WTC11 (cell line): ENCODE results near the gene GARIN1A.

Experiments used
- CREB1 ChIP-seq: sonication (generic); formaldehyde crosslinking; IDR thresholded peaks from 2 replicates; pipeline ENCODE4 v1.8.0; 2023; ENCODE audit warnings: mild to moderate bottlenecking, missing genetic modification reagents
- ELF4 ChIP-seq: sonication (generic); formaldehyde crosslinking; IDR thresholded peaks from 2 replicates; pipeline ENCODE4 v1.8.1; 2022; ENCODE audit warnings: low read depth, mild to moderate bottlenecking, moderate library complexity, missing genetic modification reagents
- ETV6 ChIP-seq: sonication (generic); formaldehyde crosslinking; IDR thresholded peaks from 2 replicates; pipeline ENCODE4 v1.8.1; 2022; ENCODE audit warnings: mild to moderate bottlenecking, missing genetic modification reagents
- NFE2L1 ChIP-seq: sonication (generic); formaldehyde crosslinking; IDR thresholded peaks from 2 replicates; pipeline ENCODE4 v1.8.1; 2023; ENCODE audit warnings: missing genetic modification reagents
- TCF7 ChIP-seq: sonication (generic); formaldehyde crosslinking; IDR thresholded peaks from 2 replicates; pipeline ENCODE4 v1.8.0; 2022; ENCODE audit warnings: mild to moderate bottlenecking, low read depth, missing genetic modification reagents, moderate library complexity
- TF ChIP-seq, protein P1 (sequence below): fragments of 200-600 bp; IDR thresholded peaks from 2 replicates; pipeline ENCODE4 v1.8.0; 2022; ENCODE audit warnings: antibody characterized with exemption
- TF ChIP-seq, protein P2 (sequence below): fragments of 250-450 bp; sonication (Bioruptor Pico); IDR thresholded peaks from 2 replicates; pipeline ENCODE4 v1.9.0; 2021; ENCODE audit warnings: mild to moderate bottlenecking
- TF ChIP-seq, protein P3 (sequence below): sonication (generic); formaldehyde crosslinking; conservative IDR thresholded peaks from 2 replicates; pipeline ENCODE4 v1.8.1; 2022; ENCODE audit warnings: mild to moderate bottlenecking, missing genetic modification reagents
- TF ChIP-seq, protein P4 (sequence below): sonication (generic); formaldehyde crosslinking; IDR thresholded peaks from 2 replicates; pipeline ENCODE4 v1.8.1; 2023; ENCODE audit warnings: mild to moderate bottlenecking, missing genetic modification reagents

DNA sequence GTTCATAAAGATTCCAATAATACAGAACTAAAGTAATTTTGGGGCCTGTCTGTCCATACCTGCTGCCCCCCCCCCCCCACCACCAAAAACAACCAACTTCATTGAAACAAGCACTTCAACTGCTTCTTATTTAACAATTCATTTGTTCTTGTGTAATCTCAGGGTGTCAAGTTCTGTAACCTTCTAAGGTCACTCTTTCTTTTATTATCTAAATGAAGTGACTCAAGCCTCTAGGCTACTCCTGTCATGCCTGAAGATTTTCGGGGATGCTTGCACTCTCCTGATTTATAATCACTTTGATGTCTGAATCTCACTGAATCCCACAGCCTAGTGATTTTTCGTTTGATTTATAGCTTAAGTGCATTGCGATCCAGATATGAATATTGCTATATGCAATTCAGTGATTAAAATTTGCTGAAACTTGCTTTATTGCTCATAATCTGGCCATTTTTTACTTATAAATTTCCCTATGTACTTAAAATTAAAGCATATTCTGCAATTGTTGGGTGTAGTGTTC, 27.2 kb downstream of the GARIN1A start:
- TF ChIP-seq, protein P1, sequence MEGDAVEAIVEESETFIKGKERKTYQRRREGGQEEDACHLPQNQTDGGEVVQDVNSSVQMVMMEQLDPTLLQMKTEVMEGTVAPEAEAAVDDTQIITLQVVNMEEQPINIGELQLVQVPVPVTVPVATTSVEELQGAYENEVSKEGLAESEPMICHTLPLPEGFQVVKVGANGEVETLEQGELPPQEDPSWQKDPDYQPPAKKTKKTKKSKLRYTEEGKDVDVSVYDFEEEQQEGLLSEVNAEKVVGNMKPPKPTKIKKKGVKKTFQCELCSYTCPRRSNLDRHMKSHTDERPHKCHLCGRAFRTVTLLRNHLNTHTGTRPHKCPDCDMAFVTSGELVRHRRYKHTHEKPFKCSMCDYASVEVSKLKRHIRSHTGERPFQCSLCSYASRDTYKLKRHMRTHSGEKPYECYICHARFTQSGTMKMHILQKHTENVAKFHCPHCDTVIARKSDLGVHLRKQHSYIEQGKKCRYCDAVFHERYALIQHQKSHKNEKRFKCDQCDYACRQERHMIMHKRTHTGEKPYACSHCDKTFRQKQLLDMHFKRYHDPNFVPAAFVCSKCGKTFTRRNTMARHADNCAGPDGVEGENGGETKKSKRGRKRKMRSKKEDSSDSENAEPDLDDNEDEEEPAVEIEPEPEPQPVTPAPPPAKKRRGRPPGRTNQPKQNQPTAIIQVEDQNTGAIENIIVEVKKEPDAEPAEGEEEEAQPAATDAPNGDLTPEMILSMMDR = no peak
- TF ChIP-seq CREB1 (CRISPR knock-in tag) (no peak), NFE2L1 (CRISPR knock-in tag) (no peak), TCF7 (CRISPR knock-in tag) (no peak), ELF4 (CRISPR knock-in tag) (no peak), ETV6 (CRISPR knock-in tag) (no peak)
- TF ChIP-seq, protein P2, sequence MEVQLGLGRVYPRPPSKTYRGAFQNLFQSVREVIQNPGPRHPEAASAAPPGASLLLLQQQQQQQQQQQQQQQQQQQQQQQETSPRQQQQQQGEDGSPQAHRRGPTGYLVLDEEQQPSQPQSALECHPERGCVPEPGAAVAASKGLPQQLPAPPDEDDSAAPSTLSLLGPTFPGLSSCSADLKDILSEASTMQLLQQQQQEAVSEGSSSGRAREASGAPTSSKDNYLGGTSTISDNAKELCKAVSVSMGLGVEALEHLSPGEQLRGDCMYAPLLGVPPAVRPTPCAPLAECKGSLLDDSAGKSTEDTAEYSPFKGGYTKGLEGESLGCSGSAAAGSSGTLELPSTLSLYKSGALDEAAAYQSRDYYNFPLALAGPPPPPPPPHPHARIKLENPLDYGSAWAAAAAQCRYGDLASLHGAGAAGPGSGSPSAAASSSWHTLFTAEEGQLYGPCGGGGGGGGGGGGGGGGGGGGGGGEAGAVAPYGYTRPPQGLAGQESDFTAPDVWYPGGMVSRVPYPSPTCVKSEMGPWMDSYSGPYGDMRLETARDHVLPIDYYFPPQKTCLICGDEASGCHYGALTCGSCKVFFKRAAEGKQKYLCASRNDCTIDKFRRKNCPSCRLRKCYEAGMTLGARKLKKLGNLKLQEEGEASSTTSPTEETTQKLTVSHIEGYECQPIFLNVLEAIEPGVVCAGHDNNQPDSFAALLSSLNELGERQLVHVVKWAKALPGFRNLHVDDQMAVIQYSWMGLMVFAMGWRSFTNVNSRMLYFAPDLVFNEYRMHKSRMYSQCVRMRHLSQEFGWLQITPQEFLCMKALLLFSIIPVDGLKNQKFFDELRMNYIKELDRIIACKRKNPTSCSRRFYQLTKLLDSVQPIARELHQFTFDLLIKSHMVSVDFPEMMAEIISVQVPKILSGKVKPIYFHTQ (CRISPR knock-in tag) = no peak
- TF ChIP-seq, protein P3, sequence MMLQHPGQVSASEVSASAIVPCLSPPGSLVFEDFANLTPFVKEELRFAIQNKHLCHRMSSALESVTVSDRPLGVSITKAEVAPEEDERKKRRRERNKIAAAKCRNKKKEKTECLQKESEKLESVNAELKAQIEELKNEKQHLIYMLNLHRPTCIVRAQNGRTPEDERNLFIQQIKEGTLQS (CRISPR knock-in tag) = no peak
- TF ChIP-seq, protein P4, sequence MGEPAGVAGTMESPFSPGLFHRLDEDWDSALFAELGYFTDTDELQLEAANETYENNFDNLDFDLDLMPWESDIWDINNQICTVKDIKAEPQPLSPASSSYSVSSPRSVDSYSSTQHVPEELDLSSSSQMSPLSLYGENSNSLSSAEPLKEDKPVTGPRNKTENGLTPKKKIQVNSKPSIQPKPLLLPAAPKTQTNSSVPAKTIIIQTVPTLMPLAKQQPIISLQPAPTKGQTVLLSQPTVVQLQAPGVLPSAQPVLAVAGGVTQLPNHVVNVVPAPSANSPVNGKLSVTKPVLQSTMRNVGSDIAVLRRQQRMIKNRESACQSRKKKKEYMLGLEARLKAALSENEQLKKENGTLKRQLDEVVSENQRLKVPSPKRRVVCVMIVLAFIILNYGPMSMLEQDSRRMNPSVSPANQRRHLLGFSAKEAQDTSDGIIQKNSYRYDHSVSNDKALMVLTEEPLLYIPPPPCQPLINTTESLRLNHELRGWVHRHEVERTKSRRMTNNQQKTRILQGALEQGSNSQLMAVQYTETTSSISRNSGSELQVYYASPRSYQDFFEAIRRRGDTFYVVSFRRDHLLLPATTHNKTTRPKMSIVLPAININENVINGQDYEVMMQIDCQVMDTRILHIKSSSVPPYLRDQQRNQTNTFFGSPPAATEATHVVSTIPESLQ (CRISPR knock-in tag) = no peak
